ENCODE results near the gene TMED8. TPM values are rescaled to one million over a fixed set of nuclear protein-coding genes. Genes with fewer than 3 reads are reported as not detected.
"Not testable (repeated sequence)": the region's sequence is repeated elsewhere in the genome, so short reads cannot be mapped to it uniquely, and the experiment has no call there.

Gene TMED8
- total RNA-seq, 1 experiment from 2014 or later, result 7.3 TPM

- DNase-seq (ENCODE audit: low read depth), result no peak
These were observed 53.9 kb downstream of the TMED8 start for GRCh38 chr14:77322951-77323350.

GRCh38 chr14:77322250-77322902 is 54.5 kb downstream of the TMED8 start:
- DNase-seq (ENCODE audit: low read depth), result no peak

GRCh38 chr14:77320238-77320935 is 56.5 kb downstream of the TMED8 start, which contains the start of gene POMT2:
Gene POMT2 (minus strand): TSS chr14:77320883. CDS start chr14:77320681, 202 bp downstream.
- DNase-seq (ENCODE audit: low read depth), result peak; percentile 88

- DNase-seq (ENCODE audit: low read depth), result no peak
These were observed 57.5 kb downstream of the TMED8 start for GRCh38 chr14:77319422-77319821.

- not testable (repeated sequence) for DNase-seq (ENCODE audit: low read depth)
These were observed 58.1 kb downstream of the TMED8 start for GRCh38 chr14:77318756-77319155.

GRCh38 chr14:77318006-77318553 is 58.8 kb downstream of the TMED8 start:
- DNase-seq (ENCODE audit: low read depth), result no peak

GRCh38 chr14:77316872-77317301 is 60.0 kb downstream of the TMED8 start:
- no peak for DNase-seq (ENCODE audit: low read depth)

GRCh38 chr14:77316195-77316505 is 60.7 kb downstream of the TMED8 start:
- DNase-seq (ENCODE audit: low read depth), result no peak

- DNase-seq (ENCODE audit: low read depth), result no peak
These were observed 62.1 kb downstream of the TMED8 start for GRCh38 chr14:77314539-77315457.

GRCh38 chr14:77314043-77314442 is 62.9 kb downstream of the TMED8 start:
- DNase-seq (ENCODE audit: low read depth), result peak; percentile 56

- no peak for DNase-seq (ENCODE audit: low read depth)
These were observed 63.5 kb downstream of the TMED8 start for GRCh38 chr14:77313371-77313770.

- DNase-seq (ENCODE audit: low read depth), result no peak
These were observed 65.7 kb downstream of the TMED8 start for GRCh38 chr14:77311217-77311616.

- DNase-seq (ENCODE audit: low read depth), result no peak
These were observed 66.9 kb downstream of the TMED8 start for GRCh38 chr14:77310026-77310425.

- no peak for DNase-seq (ENCODE audit: low read depth)
These were observed 67.8 kb downstream of the TMED8 start for GRCh38 chr14:77309131-77309530.

- peak; percentile 87 for DNase-seq (ENCODE audit: low read depth)
These were observed 69.9 kb downstream of the TMED8 start for GRCh38 chr14:77306851-77307496.

- DNase-seq (ENCODE audit: low read depth), result peak; percentile 53
These were observed 70.5 kb downstream of the TMED8 start for GRCh38 chr14:77306416-77306815.

- DNase-seq (ENCODE audit: low read depth), result no peak
These were observed 71.2 kb downstream of the TMED8 start for GRCh38 chr14:77305696-77306095.

GRCh38 chr14:77303417-77304156 is 73.3 kb downstream of the TMED8 start:
- peak; percentile 89 for DNase-seq (ENCODE audit: low read depth)

- peak; percentile 83 for DNase-seq (ENCODE audit: low read depth)
These were observed 74.0 kb downstream of the TMED8 start for GRCh38 chr14:77302926-77303325.

- DNase-seq (ENCODE audit: low read depth), result peak; percentile 65
These were observed 75.8 kb downstream of the TMED8 start for GRCh38 chr14:77301103-77301502.

GRCh38 chr14:77299771-77300170 is 77.1 kb downstream of the TMED8 start:
- DNase-seq (ENCODE audit: low read depth), result no peak

Data from RPMI7951 (cell line).